ENCODE results near the gene CCDC197. TPM values are rescaled to one million over a fixed set of nuclear protein-coding genes. Genes with fewer than 3 reads are reported as not detected.

The CCDC197 gene
- total RNA-seq, 2 experiments from 2014 or later = not detected

DNA sequence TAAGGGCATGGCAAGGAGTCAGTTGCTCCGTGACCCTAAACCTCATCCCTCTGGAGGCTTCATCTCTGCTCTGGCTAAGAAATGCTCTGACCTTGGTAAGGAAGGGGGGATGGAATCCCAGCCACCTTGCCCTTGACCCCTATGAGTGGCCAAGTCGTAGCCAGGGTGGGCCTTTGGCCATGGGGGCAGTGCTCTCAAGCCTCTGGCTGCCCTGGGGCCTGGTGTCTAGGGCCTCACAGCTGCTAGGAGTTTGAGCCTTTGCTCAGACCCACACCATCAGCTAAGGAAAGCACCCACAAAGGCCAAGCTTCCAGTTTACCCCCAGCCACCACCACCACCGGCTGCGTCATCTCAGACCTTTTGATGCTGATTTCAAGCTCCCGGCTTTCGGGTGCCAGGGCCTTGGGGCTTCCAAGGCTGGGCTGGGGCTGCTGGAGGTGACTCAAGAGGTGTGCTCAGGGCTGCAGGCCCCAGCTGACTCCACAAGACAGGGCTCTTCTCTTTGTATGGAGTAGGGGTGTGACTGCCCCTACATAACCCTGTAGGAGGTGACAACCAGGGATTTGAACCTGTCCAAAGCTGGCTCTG, 24.4 kb upstream of the CCDC197 start:
- H3K4me1 ChIP-seq (ENCODE audit: insufficient read depth, low read length) = peaks cover 77% of the 10 kb centered on the region
- DNase-seq (no peak), ATAC-seq (ENCODE audit: poor library complexity) (no peak)
- peaks cover 54% of the 10 kb centered on the region for H3K4me1 Mint-ChIP-seq (ENCODE audit: low read depth)
- ChIA-PET CTCF (interaction anchor here (10.3 kb wide), 1 partner anchor 32 kb away, joined by 163 read pairs; no protein-coding TSS in a partner anchor), POLR2A (interaction anchor here (6.9 kb wide), 1 partner anchor 34 kb away, joined by 80 read pairs; no protein-coding TSS in a partner anchor)
- peaks cover 7 to 13% of the 10 kb centered on the region in 2 experiments for H3K9me3 ChIP-seq (ENCODE audit: control insufficient read depth in 1 of 2, insufficient read depth in 1 of 2, low read length in 2 of 2)
- H3K4me3 ChIP-seq (ENCODE audit: low read length) = no peak overlapping the region
- no peak overlapping the region for H3K27ac ChIP-seq (ENCODE audit: low read depth in 1 of 2, low read length in 2 of 2)
- no peaks in the 10 kb centered on the region for H3K36me3 ChIP-seq (ENCODE audit: insufficient read depth, low read length)
- H3K36me3 Mint-ChIP-seq (ENCODE audit: low read depth) = peaks cover 5% of the 10 kb centered on the region
- peak overlapping the region; percentile 39 for H3K4me3 Mint-ChIP-seq
- no peaks in the 10 kb centered on the region for H3K27me3 Mint-ChIP-seq
- H3K27ac Mint-ChIP-seq = no peak overlapping the region
- intact Hi-C loops (cut with DNase I, micrococcal nuclease) = no loop called here
- TF ChIP-seq, protein P1, sequence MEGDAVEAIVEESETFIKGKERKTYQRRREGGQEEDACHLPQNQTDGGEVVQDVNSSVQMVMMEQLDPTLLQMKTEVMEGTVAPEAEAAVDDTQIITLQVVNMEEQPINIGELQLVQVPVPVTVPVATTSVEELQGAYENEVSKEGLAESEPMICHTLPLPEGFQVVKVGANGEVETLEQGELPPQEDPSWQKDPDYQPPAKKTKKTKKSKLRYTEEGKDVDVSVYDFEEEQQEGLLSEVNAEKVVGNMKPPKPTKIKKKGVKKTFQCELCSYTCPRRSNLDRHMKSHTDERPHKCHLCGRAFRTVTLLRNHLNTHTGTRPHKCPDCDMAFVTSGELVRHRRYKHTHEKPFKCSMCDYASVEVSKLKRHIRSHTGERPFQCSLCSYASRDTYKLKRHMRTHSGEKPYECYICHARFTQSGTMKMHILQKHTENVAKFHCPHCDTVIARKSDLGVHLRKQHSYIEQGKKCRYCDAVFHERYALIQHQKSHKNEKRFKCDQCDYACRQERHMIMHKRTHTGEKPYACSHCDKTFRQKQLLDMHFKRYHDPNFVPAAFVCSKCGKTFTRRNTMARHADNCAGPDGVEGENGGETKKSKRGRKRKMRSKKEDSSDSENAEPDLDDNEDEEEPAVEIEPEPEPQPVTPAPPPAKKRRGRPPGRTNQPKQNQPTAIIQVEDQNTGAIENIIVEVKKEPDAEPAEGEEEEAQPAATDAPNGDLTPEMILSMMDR (IDR thresholded peaks at IDR 0.05) = no peak
- H3K27me3 ChIP-seq (ENCODE audit: control insufficient read depth in 1 of 2, insufficient read depth in 2 of 2, low read length in 2 of 2) = no peaks in the 10 kb centered on the region
- peaks cover 4% of the 10 kb centered on the region for H3K9me3 Mint-ChIP-seq

GRCh38 chr14:93973607-93974006, 23.5 kb upstream of the CCDC197 start:
- Histone ChIP-seq H3K4me3 (ENCODE audit: low read length) (no peak overlapping the region), H3K9me3 (ENCODE audit: control insufficient read depth in 1 of 2, insufficient read depth in 1 of 2, low read length in 2 of 2) (peaks cover 12 to 19% of the 10 kb centered on the region in 2 experiments), H3K27me3 (ENCODE audit: control insufficient read depth in 1 of 2, insufficient read depth in 2 of 2, low read length in 2 of 2) (no peaks in the 10 kb centered on the region), H3K4me1 (ENCODE audit: insufficient read depth, low read length) (peaks cover 83% of the 10 kb centered on the region), H3K36me3 (ENCODE audit: insufficient read depth, low read length) (no peaks in the 10 kb centered on the region), H3K27ac (ENCODE audit: low read depth in 1 of 2, low read length in 2 of 2) (no peak overlapping the region)
- TF ChIP-seq, protein P1 (IDR thresholded peaks at IDR 0.05) = no peak
- ChIA-PET CTCF (interaction anchor here (10.3 kb wide), 1 partner anchor 33 kb away, joined by 163 read pairs; no protein-coding TSS in a partner anchor), POLR2A (interaction anchor here (6.9 kb wide), 1 partner anchor 35 kb away, joined by 80 read pairs; no protein-coding TSS in a partner anchor)
- Mint-ChIP-seq H3K9me3 (peaks cover 7% of the 10 kb centered on the region), H3K27me3 (no peaks in the 10 kb centered on the region), H3K4me3 (no peak overlapping the region), H3K4me1 (ENCODE audit: low read depth) (peaks cover 63% of the 10 kb centered on the region), H3K27ac (no peak overlapping the region), H3K36me3 (ENCODE audit: low read depth) (peaks cover 9% of the 10 kb centered on the region)
- DNase-seq = no peak
- intact Hi-C loops (cut with DNase I, micrococcal nuclease) = no loop called here
- no peak for ATAC-seq (ENCODE audit: poor library complexity)

DNA sequence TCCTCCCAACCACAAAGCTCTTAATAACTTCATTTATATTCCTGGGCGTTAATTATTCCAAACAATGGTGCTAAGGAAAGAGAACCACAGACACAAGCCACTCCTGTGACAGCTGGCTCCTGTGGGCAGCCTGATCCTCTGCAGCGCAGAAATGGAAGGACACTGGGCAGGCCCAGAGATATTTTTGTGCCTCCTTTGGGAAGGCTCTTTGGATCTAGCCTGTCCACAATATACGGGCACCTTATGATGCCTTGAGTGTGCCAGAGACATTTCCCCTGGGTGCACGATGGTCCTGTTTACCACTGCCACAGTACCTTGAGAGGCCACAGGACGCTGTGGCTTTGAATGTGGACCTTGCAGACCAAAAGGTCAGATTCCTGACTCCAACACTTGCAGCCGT, 22.8 kb upstream of the CCDC197 start:
- Mint-ChIP-seq H3K27me3 (no peaks in the 10 kb centered on the region), H3K9me3 (peaks cover 7% of the 10 kb centered on the region), H3K4me3 (peak overlapping the region; percentile 7), H3K27ac (no peak overlapping the region), H3K36me3 (ENCODE audit: low read depth) (peaks cover 9% of the 10 kb centered on the region), H3K4me1 (ENCODE audit: low read depth) (peaks cover 64% of the 10 kb centered on the region)
- TF ChIP-seq, protein P1 (IDR thresholded peaks at IDR 0.05) = no peak
- DNase-seq (no peak), ATAC-seq (ENCODE audit: poor library complexity) (no peak)
- H3K36me3 ChIP-seq (ENCODE audit: insufficient read depth, low read length) = no peaks in the 10 kb centered on the region
- peaks cover 87% of the 10 kb centered on the region for H3K4me1 ChIP-seq (ENCODE audit: insufficient read depth, low read length)
- no peak overlapping the region for H3K27ac ChIP-seq (ENCODE audit: low read depth in 1 of 2, low read length in 2 of 2)
- ChIA-PET POLR2A (no interaction called here), CTCF (interaction anchor here (10.3 kb wide), 1 partner anchor 33 kb away, joined by 163 read pairs; no protein-coding TSS in a partner anchor)
- H3K27me3 ChIP-seq (ENCODE audit: control insufficient read depth in 1 of 2, insufficient read depth in 2 of 2, low read length in 2 of 2) = no peaks in the 10 kb centered on the region
- H3K4me3 ChIP-seq (ENCODE audit: low read length) = no peak overlapping the region
- intact Hi-C loops (cut with DNase I, micrococcal nuclease) = no loop called here
- peaks cover 12 to 19% of the 10 kb centered on the region in 2 experiments for H3K9me3 ChIP-seq (ENCODE audit: control insufficient read depth in 1 of 2, insufficient read depth in 1 of 2, low read length in 2 of 2)

Data from CD4-positive, alpha-beta T cell (primary cell).